ENCODE measurements around the gene F7.

Gene F7

GRCh38 chr13:113095146-113096051, 10.2 kb upstream of the F7 start:
- no peak for DNase-seq
- in situ Hi-C loops (cut with HindIII; ENCODE audit: low pct_ligation_motif_present, low sequenced_read_pairs) = no loop called here
- TF ChIP-seq CTCF (IDR thresholded peaks at IDR 0.05; ENCODE audit: low read depth, low read length, missing control alignments) = no peak
- H3K27ac ChIP-seq = no peak overlapping the region
- H3K36me3 ChIP-seq (replicated peaks) = no peaks in the 10 kb centered on the region
- H3K27me3 ChIP-seq (replicated peaks) = peaks cover 20% of the 10 kb centered on the region
- no peak overlapping the region for H3K4me3 ChIP-seq (ENCODE audit: low read depth, low read length)

GRCh38 chr13:113096052-113096744, 9.4 kb upstream of the F7 start:
- Histone ChIP-seq H3K4me3 (ENCODE audit: low read depth, low read length) (no peak overlapping the region), H3K27me3 (replicated peaks) (peaks cover 16% of the 10 kb centered on the region), H3K36me3 (replicated peaks) (no peaks in the 10 kb centered on the region), H3K27ac (no peak overlapping the region)
- DNase-seq = no peak
- TF ChIP-seq CTCF (IDR thresholded peaks at IDR 0.05; ENCODE audit: low read depth, low read length, missing control alignments) = no peak
- in situ Hi-C loops (cut with HindIII; ENCODE audit: low pct_ligation_motif_present, low sequenced_read_pairs) = no loop called here

- no peaks in the 10 kb centered on the region for H3K36me3 ChIP-seq (replicated peaks)
- no peak for DNase-seq
- H3K27me3 ChIP-seq (replicated peaks) = peaks cover 16% of the 10 kb centered on the region
- H3K4me3 ChIP-seq (ENCODE audit: low read depth, low read length) = no peak overlapping the region
- no peak overlapping the region for H3K27ac ChIP-seq
- in situ Hi-C loops (cut with HindIII; ENCODE audit: low pct_ligation_motif_present, low sequenced_read_pairs) = no loop called here
- no peak for TF ChIP-seq CTCF (IDR thresholded peaks at IDR 0.05; ENCODE audit: low read depth, low read length, missing control alignments)
Observed at GRCh38 chr13:113096745-113097305, 8.8 kb upstream of the F7 start.

GRCh38 chr13:113097651-113098050, 7.9 kb upstream of the F7 start:
- DNase-seq = no peak
- Histone ChIP-seq H3K27ac (no peak overlapping the region), H3K27me3 (replicated peaks) (peaks cover 16% of the 10 kb centered on the region), H3K4me3 (ENCODE audit: low read depth, low read length) (no peak overlapping the region), H3K36me3 (replicated peaks) (no peaks in the 10 kb centered on the region)
- in situ Hi-C loops (cut with HindIII; ENCODE audit: low pct_ligation_motif_present, low sequenced_read_pairs) = no loop called here
- no peak for TF ChIP-seq CTCF (IDR thresholded peaks at IDR 0.05; ENCODE audit: low read depth, low read length, missing control alignments)

GRCh38 chr13:113098162-113098732, 7.3 kb upstream of the F7 start:
- Histone ChIP-seq H3K27me3 (replicated peaks) (peaks cover 16% of the 10 kb centered on the region), H3K4me3 (ENCODE audit: low read depth, low read length) (no peak overlapping the region), H3K27ac (no peak overlapping the region), H3K36me3 (replicated peaks) (no peaks in the 10 kb centered on the region)
- no peak for TF ChIP-seq CTCF (IDR thresholded peaks at IDR 0.05; ENCODE audit: low read depth, low read length, missing control alignments)
- DNase-seq = peak; percentile 63
- in situ Hi-C loops (cut with HindIII; ENCODE audit: low pct_ligation_motif_present, low sequenced_read_pairs) = no loop called here

All from brain microvascular endothelial cell (primary cell).